Lung (tissue), 12 donors: Measurements from ENCODE around the gene NUP210L. TPM values are rescaled to one million over a fixed set of nuclear protein-coding genes. Genes with fewer than 3 reads are reported as not detected.

Experiments used
- ATAC-seq: fragments of 200-7000 bp; cut with Tn5 transposase; one replicate; pipeline ENCODE4 v1.9.1; 2020; ENCODE audit warnings: moderate number of reproducible peaks; ENCODE audit not compliant: insufficient read depth, low FRiP score
- DNase-seq, 3 donors: peaks; one replicate each; pipeline ENCODE4 v3.0.0-alpha.2; 2013 to 2017
- H3K27ac ChIP-seq, 2 donors: one replicate each; pipeline ENCODE4 v1.5.1; 2013; ENCODE audit warnings: mild to moderate bottlenecking in 2 of 2, moderate library complexity in 2 of 2, control low read depth in 1 of 2, inconsistent platforms in 1 of 2, low read depth in 1 of 2, low read length in 1 of 2
- H3K27me3 ChIP-seq, 3 donors: one replicate each; pipeline ENCODE4 v1.5.1; 2013; ENCODE audit warnings: low read length in 2 of 3; ENCODE audit not compliant: control insufficient read depth in 3 of 3, insufficient read depth in 3 of 3
- H3K36me3 ChIP-seq, 4 donors: one replicate each; pipeline ENCODE4 v1.5.1; 2013; ENCODE audit warnings: low read length in 4 of 4, mild to moderate bottlenecking in 1 of 4, moderate library complexity in 1 of 4; ENCODE audit not compliant: control insufficient read depth in 4 of 4, insufficient read depth in 4 of 4
- H3K4me1 ChIP-seq, 5 donors: one replicate each; pipeline ENCODE4 v1.5.1; 2013; ENCODE audit warnings: low read length in 5 of 5, mild to moderate bottlenecking in 2 of 5, moderate library complexity in 1 of 5; ENCODE audit not compliant: control insufficient read depth in 5 of 5, insufficient read depth in 5 of 5
- H3K4me3 ChIP-seq: one replicate; pipeline ENCODE4 v1.5.1; 2013; ENCODE audit warnings: mild to moderate bottlenecking, control low read depth, moderate library complexity
- H3K9ac ChIP-seq, 2 donors: one replicate each; pipeline ENCODE4 v1.5.1; 2013; ENCODE audit warnings: low read length in 2 of 2, control low read depth in 1 of 2; ENCODE audit not compliant: insufficient read depth in 1 of 2
- H3K9me3 ChIP-seq, 4 donors: one replicate each; pipeline ENCODE4 v1.5.1; 2013; ENCODE audit warnings: low read length in 3 of 4, mild to moderate bottlenecking in 1 of 4, moderate library complexity in 1 of 4; ENCODE audit not compliant: control insufficient read depth in 4 of 4, insufficient read depth in 3 of 4
- WGBS, 2 donors: extraction: QIAGEN DNeasy Blood & Tissue Kit; methylation state at CpG; one replicate each; pipeline ENCODE4 v1.1.7; 2013; 5-methylcytosine and 5-hydroxymethylcytosine counted together
- polyA plus RNA-seq, 2 donors: library from polyadenylated mRNA; stranded (reverse); fragments of 200-250 nt; gene quantifications; one replicate each; pipeline ENCODE4 v1.2.1, GENCODE V29; 2013
- total RNA-seq, 2 donors: library from RNA; depleted of rRNA in 1 of 2; stranded (reverse); fragments of >200 nt in 1 of 2; gene quantifications; one replicate each; pipeline ENCODE4 v1.2.1, GENCODE V29; 2014 to 2021
- TF ChIP-seq, protein P1 (sequence below): IDR thresholded peaks from 2 replicates; pipeline ENCODE4 v1.5.1; 2012; ENCODE audit warnings: mild to moderate bottlenecking; ENCODE audit errors: control extremely low read depth, extremely low read depth
- donor health status: control.
- donor health status: control.
- donor health status: Bipolar disorder and iron deficiency.
- donor health status: healthy.
- donor health status: DM: yes; HTN: yes; CAD: no.

Gene NUP210L
- total and polyA plus RNA-seq, 4 donors, result 0.03 to 0.26 (median 0.09) TPM

DNA sequence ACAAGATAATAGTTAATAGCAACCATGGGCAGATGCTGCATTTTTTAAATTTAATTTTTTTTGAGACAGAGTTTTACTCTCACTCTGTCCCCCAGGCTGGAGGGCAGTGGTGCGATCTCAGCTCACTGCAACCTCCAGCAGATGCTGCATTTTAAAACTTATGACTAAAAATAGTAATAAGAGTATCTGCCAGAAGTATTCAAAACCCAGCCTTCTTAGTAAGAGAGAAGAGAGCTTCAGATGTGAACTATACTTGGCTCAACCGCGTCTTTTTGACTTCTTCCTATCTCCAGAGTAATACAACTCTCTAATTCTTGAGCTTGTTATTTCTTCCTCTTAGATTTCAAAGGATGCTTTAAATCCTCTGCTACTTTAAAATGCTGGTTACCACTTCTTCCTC lies 159.7 kb downstream of the NUP210L start:
- DNase-seq, result no peak
- H3K27me3 ChIP-seq, result no peaks in the 10 kb centered on the region
- no peaks in the 10 kb centered on the region for H3K9me3 ChIP-seq
- no peak overlapping the region for H3K4me3 ChIP-seq
- peaks cover 13 to 26% (median 17%) of the 10 kb centered on the region in 4 donors for H3K36me3 ChIP-seq
- H3K4me1 ChIP-seq, result peaks cover 4 to 11% (median 6%) of the 10 kb centered on the region in 5 donors
- ATAC-seq, result no peak
- no peak overlapping the region for H3K27ac ChIP-seq
- WGBS, 2 donors, result 89 to 94% methylated on average over 3 of the region's 3 CpGs
- TF ChIP-seq, protein P1, sequence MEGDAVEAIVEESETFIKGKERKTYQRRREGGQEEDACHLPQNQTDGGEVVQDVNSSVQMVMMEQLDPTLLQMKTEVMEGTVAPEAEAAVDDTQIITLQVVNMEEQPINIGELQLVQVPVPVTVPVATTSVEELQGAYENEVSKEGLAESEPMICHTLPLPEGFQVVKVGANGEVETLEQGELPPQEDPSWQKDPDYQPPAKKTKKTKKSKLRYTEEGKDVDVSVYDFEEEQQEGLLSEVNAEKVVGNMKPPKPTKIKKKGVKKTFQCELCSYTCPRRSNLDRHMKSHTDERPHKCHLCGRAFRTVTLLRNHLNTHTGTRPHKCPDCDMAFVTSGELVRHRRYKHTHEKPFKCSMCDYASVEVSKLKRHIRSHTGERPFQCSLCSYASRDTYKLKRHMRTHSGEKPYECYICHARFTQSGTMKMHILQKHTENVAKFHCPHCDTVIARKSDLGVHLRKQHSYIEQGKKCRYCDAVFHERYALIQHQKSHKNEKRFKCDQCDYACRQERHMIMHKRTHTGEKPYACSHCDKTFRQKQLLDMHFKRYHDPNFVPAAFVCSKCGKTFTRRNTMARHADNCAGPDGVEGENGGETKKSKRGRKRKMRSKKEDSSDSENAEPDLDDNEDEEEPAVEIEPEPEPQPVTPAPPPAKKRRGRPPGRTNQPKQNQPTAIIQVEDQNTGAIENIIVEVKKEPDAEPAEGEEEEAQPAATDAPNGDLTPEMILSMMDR, result no peak
- H3K9ac ChIP-seq, result no peak overlapping the region

DNA sequence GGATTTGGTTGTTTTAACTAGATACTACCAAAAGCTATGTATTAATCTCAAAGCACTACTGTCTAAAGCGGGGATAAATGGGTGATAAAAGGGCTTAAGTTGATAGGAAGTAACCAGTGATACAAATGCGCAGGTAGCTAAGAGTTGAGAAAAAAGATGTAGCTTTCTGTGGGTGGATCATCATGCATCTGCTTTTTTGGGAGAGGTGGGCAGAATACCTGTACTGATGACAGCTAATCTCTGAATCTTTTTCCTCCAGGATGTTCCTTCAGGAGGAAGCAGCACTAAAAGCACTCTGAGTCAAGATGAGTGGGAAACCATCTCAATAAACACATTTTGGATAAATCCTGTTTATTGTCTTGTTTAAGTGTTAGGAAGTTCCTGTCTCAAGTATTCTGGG lies 163.1 kb downstream of the NUP210L start:
- WGBS, 2 donors, result 90 to 91% methylated on average over 2 of the region's 2 CpGs

DNA sequence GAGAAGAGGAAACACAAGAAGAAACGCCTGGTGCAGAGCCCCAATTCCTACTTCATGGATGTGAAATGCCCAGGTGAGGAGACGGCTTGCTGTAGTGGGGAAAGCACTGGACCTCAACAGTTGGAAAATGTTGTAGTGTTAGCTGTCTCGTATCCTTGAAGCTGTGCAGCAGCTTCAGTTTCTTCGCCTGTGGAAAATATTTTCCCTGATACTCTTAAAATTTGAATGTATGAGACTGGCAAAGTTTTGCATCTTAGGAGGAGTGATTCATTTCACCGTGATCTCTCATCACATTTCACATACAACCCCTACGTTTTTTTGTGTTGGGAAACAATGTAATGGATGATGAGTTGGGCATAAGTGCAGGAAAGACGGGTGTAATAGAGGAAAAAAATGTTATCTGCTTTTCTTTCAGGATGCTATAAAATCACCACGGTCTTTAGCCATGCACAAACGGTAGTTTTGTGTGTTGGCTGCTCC lies 163.7 kb downstream of the NUP210L start:
- ATAC-seq (no peak), DNase-seq (no peak)
- TF ChIP-seq, protein P1, result no peak
- peaks cover 4 to 15% (median 6%) of the 10 kb centered on the region in 5 donors for H3K4me1 ChIP-seq
- peak overlapping the region; percentile 97 for H3K9ac ChIP-seq
- H3K36me3 ChIP-seq, result peaks cover 13 to 26% (median 17%) of the 10 kb centered on the region in 4 donors
- 6 to 14% methylated on average over 9 of the region's 9 CpGs for WGBS, 2 donors
- no peaks in the 10 kb centered on the region for H3K9me3 ChIP-seq
- peak overlapping the region; percentile 96 to 99 for H3K27ac ChIP-seq
- H3K27me3 ChIP-seq, result no peaks in the 10 kb centered on the region
- peak overlapping the region; percentile 82 for H3K4me3 ChIP-seq

More for the DNA sequence above, 163.1 kb downstream of the NUP210L start:
- H3K36me3 ChIP-seq, result peaks cover 13 to 26% (median 17%) of the 10 kb centered on the region in 4 donors
- H3K9me3 ChIP-seq, result no peaks in the 10 kb centered on the region
- peak overlapping the region in 1 of 2 donors; percentile 97 for H3K9ac ChIP-seq
- no peak overlapping the region for H3K4me3 ChIP-seq
- TF ChIP-seq, protein P1, result no peak
- peaks cover 4 to 11% (median 6%) of the 10 kb centered on the region in 5 donors for H3K4me1 ChIP-seq
- ATAC-seq (no peak), DNase-seq (no peak)
- no peaks in the 10 kb centered on the region for H3K27me3 ChIP-seq
- H3K27ac ChIP-seq, result peak overlapping the region in 1 of 2 donors; percentile 25
